Subcutaneous adipose tissue (tissue), 4 donors: ENCODE data around the gene TMEM95. TPM values are rescaled to one million over a fixed set of nuclear protein-coding genes. Genes with fewer than 3 reads are reported as not detected.

Experiments used
- CTCF ChIP-seq: fragments of 450-650 bp; IDR thresholded peaks from one replicate; pipeline ENCODE4 v1.5.1; 2016; ENCODE audit warnings: low read depth, mild to moderate bottlenecking, control low read depth, antibody characterized with exemption, moderate library complexity
- total RNA-seq, 4 donors: library from RNA; depleted of rRNA; stranded (reverse); fragments of >200 nt; gene quantifications; one replicate each; pipeline ENCODE4 v1.1.0, GENCODE V29; 2016

The TMEM95 gene
- total RNA-seq, 4 donors from 2014 or later: not detected

GRCh38 chr17:7318121-7318860 lies 36.7 kb upstream of the TMEM95 start:
- no peak for TF ChIP-seq CTCF

- TF ChIP-seq CTCF: no peak
Observed at GRCh38 chr17:7321466-7321865, 33.5 kb upstream of the TMEM95 start.

GRCh38 chr17:7322520-7323194 lies 32.3 kb upstream of the TMEM95 start:
- no peak for TF ChIP-seq CTCF

- no peak for TF ChIP-seq CTCF
Observed at GRCh38 chr17:7323731-7324437, 31.1 kb upstream of the TMEM95 start.

GRCh38 chr17:7324438-7324779 lies 30.5 kb upstream of the TMEM95 start:
- TF ChIP-seq CTCF: no peak

- TF ChIP-seq CTCF: no peak
Observed at GRCh38 chr17:7325031-7325528, 29.9 kb upstream of the TMEM95 start.

- TF ChIP-seq CTCF: no peak
Observed at GRCh38 chr17:7326186-7326585, 28.8 kb upstream of the TMEM95 start.
